Kidney (tissue), 14 donors: Measurements from ENCODE around the gene GOLT1B. TPM values are rescaled to one million over a fixed set of nuclear protein-coding genes. Genes with fewer than 3 reads are reported as not detected.

Source experiments
- DNase-seq, 5 donors: peaks; one replicate each; pipeline ENCODE4 v3.0.0-alpha.2; 2013 to 2020
- FAIRE-seq: peaks from 2 replicates; lab custom pipeline; 2012; peaks lifted over from hg19 to GRCh38; lab: Jason Lieb, UNC
- H3K27ac ChIP-seq, 2 donors: one replicate each; pipeline ENCODE4 v1.7.0; 2013; ENCODE audit warnings: low read depth in 2 of 2, low read length in 2 of 2, inconsistent platforms in 1 of 2
- H3K27me3 ChIP-seq: one replicate; pipeline ENCODE4 v1.7.1; 2013; ENCODE audit warnings: low read length, inconsistent platforms; ENCODE audit not compliant: control insufficient read depth, insufficient read depth
- H3K36me3 ChIP-seq, 3 donors: one replicate each; pipeline versions ENCODE4 v1.7.0 to v1.7.1; 2013; ENCODE audit warnings: low read length in 3 of 3, control low read depth in 1 of 3, inconsistent platforms in 1 of 3; ENCODE audit not compliant: insufficient read depth in 3 of 3, control insufficient read depth in 2 of 3
- H3K4me1 ChIP-seq, 3 donors: one replicate each; pipeline versions ENCODE4 v1.7.0 to v1.7.1; 2013; ENCODE audit warnings: low read length in 3 of 3, inconsistent platforms in 1 of 3, low read depth in 1 of 3; ENCODE audit not compliant: control insufficient read depth in 2 of 3, insufficient read depth in 2 of 3
- H3K4me3 ChIP-seq, 3 donors: one replicate each; pipeline versions ENCODE4 v1.7.0 to v1.8.1; 2013; ENCODE audit warnings: low read length in 3 of 3, control low read depth in 1 of 3, inconsistent platforms in 1 of 3
- H3K9ac ChIP-seq, 3 donors: one replicate each; pipeline versions ENCODE4 v1.7.0 to v1.7.1; 2013; ENCODE audit warnings: low read length in 3 of 3, control low read depth in 1 of 3, inconsistent platforms in 1 of 3
- H3K9me3 ChIP-seq, 3 donors: one replicate each; pipeline versions ENCODE4 v1.7.0 to v1.7.1; 2013; ENCODE audit warnings: low read length in 3 of 3, control low read depth in 1 of 3, inconsistent platforms in 1 of 3; ENCODE audit not compliant: control insufficient read depth in 2 of 3, insufficient read depth in 1 of 3
- intact Hi-C: fragments of 100-400 bp; cut with DNase I; formaldehyde crosslinking; loops from one replicate; pipeline ENCODE4 v1.11.1; 2022
- polyA plus RNA-seq: library from polyadenylated mRNA; stranded (reverse); fragments of 350-450 nt; fragmentation: Illumina TruSeq; extraction: RNeasy Lipid Tissue Mini Kit (QIAGEN cat#74804); gene quantifications from one replicate; pipeline ENCODE4 v1.2.3, GENCODE V29; 2014; ENCODE audit warnings: low read depth, low replicate concordance; ENCODE audit not compliant: insufficient read depth
- total RNA-seq: library from RNA; stranded (reverse); fragmentation: NEBNext Ultra II Directional; extraction: Animal tissue kit (Norgen Biotek cat#: 25700); gene quantifications from one replicate; pipeline ENCODE4 v1.2.1, GENCODE V29; 2021
- TF ChIP-seq, protein P1 (sequence below): IDR thresholded peaks from 3 replicates; pipeline ENCODE4 v1.5.1; 2012; ENCODE audit warnings: mild to moderate bottlenecking, moderate library complexity, borderline replicate concordance; ENCODE audit not compliant: insufficient read depth; ENCODE audit errors: extremely low read depth
- donor health status: control.
- donor health status: control.
- donor health status: control.
- donor health status: control.
- donor health status: control.
- donor health status: DM: yes; HTN: yes; CAD: no.
- donor health status: Normal renal cell carcinoma (clear cell type).

The GOLT1B gene
- total and polyA plus RNA-seq, 2 donors from 2014 or later: 15.7 to 28.9 TPM

DNA sequence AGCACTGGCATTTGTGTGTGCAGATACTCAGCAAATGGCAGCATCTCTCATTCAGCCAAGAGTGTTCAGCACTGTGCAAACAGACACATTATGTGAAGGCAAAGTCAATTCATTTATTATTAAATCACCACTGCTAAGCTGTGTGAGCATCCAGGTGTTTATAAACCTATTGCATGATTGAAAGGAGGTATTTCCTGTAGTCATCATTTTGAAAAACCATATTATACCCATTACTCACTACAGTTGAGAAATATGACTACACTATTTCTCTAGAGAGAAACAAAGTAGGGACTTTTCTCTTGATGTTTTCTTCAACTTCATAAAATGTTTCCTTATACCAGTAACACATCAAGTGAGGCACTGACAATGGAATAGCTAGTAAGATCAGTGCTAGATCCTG is 38.2 kb downstream of the GOLT1B start:
- TF ChIP-seq, protein P1, sequence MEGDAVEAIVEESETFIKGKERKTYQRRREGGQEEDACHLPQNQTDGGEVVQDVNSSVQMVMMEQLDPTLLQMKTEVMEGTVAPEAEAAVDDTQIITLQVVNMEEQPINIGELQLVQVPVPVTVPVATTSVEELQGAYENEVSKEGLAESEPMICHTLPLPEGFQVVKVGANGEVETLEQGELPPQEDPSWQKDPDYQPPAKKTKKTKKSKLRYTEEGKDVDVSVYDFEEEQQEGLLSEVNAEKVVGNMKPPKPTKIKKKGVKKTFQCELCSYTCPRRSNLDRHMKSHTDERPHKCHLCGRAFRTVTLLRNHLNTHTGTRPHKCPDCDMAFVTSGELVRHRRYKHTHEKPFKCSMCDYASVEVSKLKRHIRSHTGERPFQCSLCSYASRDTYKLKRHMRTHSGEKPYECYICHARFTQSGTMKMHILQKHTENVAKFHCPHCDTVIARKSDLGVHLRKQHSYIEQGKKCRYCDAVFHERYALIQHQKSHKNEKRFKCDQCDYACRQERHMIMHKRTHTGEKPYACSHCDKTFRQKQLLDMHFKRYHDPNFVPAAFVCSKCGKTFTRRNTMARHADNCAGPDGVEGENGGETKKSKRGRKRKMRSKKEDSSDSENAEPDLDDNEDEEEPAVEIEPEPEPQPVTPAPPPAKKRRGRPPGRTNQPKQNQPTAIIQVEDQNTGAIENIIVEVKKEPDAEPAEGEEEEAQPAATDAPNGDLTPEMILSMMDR: no peak
- FAIRE-seq (no peak), DNase-seq (no peak)
- Histone ChIP-seq H3K4me1 (no peaks in the 10 kb centered on the region), H3K36me3 (no peaks in the 10 kb centered on the region), H3K9me3 (no peaks in the 10 kb centered on the region), H3K27ac (no peak overlapping the region), H3K27me3 (no peaks in the 10 kb centered on the region), H3K9ac (no peak overlapping the region), H3K4me3 (no peak overlapping the region)
- intact Hi-C loops: no loop called here

DNA sequence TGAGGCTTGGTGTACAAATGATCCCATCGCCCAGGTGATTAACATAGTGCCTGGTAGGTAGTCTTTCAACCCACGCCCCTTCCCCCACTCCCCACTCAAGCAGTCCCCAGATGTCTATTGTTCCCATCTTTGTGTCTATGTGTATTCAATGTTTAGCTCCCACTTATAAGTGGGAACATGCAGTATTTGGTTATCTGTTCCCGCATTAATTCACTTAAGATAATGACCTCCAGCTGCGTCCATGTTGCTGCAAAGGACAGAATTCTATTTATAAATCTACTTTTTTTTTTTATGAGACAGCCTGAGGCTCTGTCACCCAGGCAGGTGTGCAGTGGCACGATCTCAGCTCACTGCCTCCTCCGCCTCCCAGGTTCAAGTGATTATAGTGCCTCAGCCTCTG is 40.2 kb downstream of the GOLT1B start:
- Histone ChIP-seq H3K27ac (no peak overlapping the region), H3K9me3 (no peaks in the 10 kb centered on the region), H3K36me3 (no peaks in the 10 kb centered on the region), H3K27me3 (no peaks in the 10 kb centered on the region), H3K4me3 (no peak overlapping the region), H3K9ac (no peak overlapping the region), H3K4me1 (no peaks in the 10 kb centered on the region)
- TF ChIP-seq, protein P1: no peak
- intact Hi-C loops: no loop called here
- FAIRE-seq: no peak
- no peak for DNase-seq

DNA sequence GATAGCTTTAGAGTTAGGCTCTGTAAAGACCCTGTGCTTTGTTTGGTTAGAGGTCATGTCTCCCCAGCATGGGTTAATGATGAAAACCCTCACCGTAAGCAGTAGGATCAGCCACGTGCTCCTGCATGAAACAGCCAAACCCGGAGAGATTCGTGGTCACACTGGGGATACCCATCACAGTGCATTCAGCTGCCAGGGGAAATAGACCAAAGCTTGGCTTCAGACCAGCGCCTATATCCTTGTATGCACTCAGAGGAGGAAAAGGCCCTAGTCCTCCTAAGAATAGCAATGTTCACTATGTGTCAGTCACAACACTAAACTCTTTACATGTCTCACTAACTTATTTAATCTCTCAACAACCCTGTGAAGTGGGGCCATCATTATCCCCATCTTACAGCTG is 40.8 kb downstream of the GOLT1B start:
- no peak for DNase-seq
- Histone ChIP-seq H3K27ac (no peak overlapping the region), H3K4me1 (no peaks in the 10 kb centered on the region), H3K9me3 (no peaks in the 10 kb centered on the region), H3K4me3 (no peak overlapping the region), H3K27me3 (no peaks in the 10 kb centered on the region), H3K36me3 (no peaks in the 10 kb centered on the region), H3K9ac (no peak overlapping the region)
- FAIRE-seq: no peak
- TF ChIP-seq, protein P1: no peak
- intact Hi-C loops: no loop called here

DNA sequence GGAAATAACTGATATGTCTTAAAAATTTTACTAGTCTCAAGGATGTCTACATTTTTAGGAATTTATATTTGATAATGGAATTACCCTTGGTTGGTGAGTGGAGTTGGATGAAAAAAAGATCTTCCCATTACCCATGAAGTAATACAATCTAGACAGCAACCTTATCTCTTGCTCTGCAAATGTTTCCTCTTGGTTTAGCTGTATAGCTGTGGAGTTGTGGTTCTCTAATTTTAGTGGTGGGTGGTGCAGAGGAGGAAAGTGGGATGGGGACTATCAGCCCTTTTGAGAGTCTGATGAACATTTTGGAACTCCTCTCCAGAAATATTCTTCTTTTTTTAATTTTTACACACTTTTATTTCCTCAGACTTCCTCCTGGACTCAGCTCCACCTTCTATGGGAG is 41.6 kb downstream of the GOLT1B start:
- H3K9me3 ChIP-seq: no peaks in the 10 kb centered on the region
- H3K27ac ChIP-seq: no peak overlapping the region
- H3K4me3 ChIP-seq: no peak overlapping the region
- no peaks in the 10 kb centered on the region for H3K27me3 ChIP-seq
- H3K9ac ChIP-seq: no peak overlapping the region
- FAIRE-seq: no peak
- no peaks in the 10 kb centered on the region for H3K4me1 ChIP-seq
- no peak for DNase-seq
- TF ChIP-seq, protein P1: no peak
- intact Hi-C loops: no loop called here
- H3K36me3 ChIP-seq: no peaks in the 10 kb centered on the region
